OCI-LY1 (cell line): ENCODE measurements around the gene MMP23B.

Experiments
- H2AFZ ChIP-seq: fragments of 200-600 bp; sonication (generic), shearing (Covaris generic); 2 replicates; pipeline ENCODE4 v1.6.0; 2014; ENCODE audit warnings: antibody characterized with exemption, mild to moderate bottlenecking, low read length
- H3F3A ChIP-seq: fragments of 200-600 bp; sonication (generic), shearing (Covaris generic); 2 replicates; pipeline ENCODE4 v1.6.0; 2014; ENCODE audit warnings: mild to moderate bottlenecking, antibody characterized with exemption, low read length, moderate library complexity; ENCODE audit not compliant: insufficient read depth
- H3K27ac ChIP-seq: fragments of 200-600 bp; sonication (generic); 2 replicates; pipeline ENCODE4 v1.5.1; 2014; ENCODE audit warnings: low read length, mixed run types, mild to moderate bottlenecking, low read depth; ENCODE audit not compliant: poor library complexity, severe bottlenecking
- H3K27me3 ChIP-seq: fragments of 200-600 bp; sonication (generic); 2 replicates; pipeline ENCODE4 v1.6.0; 2014; ENCODE audit warnings: antibody characterized with exemption, mild to moderate bottlenecking, low read length, moderate library complexity; ENCODE audit not compliant: insufficient read depth
- H3K36me3 ChIP-seq: fragments of 200-600 bp; sonication (generic); 2 replicates; pipeline ENCODE4 v1.6.1; 2014; ENCODE audit warnings: mild to moderate bottlenecking, antibody characterized with exemption, low read length, moderate library complexity, mixed read lengths; ENCODE audit not compliant: insufficient read depth
- H3K4me1 ChIP-seq: fragments of 200-600 bp; sonication (generic); 2 replicates; pipeline ENCODE4 v1.5.1; 2014; ENCODE audit warnings: mild to moderate bottlenecking, low read length, moderate library complexity; ENCODE audit not compliant: insufficient read depth, severe bottlenecking
- H3K4me2 ChIP-seq: fragments of 200-600 bp; sonication (generic), shearing (Covaris generic); 2 replicates; pipeline ENCODE4 v1.6.1; 2014; ENCODE audit warnings: low read length
- H3K4me3 ChIP-seq: fragments of 200-600 bp; sonication (generic); 2 replicates; pipeline ENCODE4 v1.5.1; 2014; ENCODE audit warnings: low read length, low read depth, mild to moderate bottlenecking, mixed read lengths; ENCODE audit not compliant: poor library complexity, severe bottlenecking
- H3K79me2 ChIP-seq: fragments of 200-600 bp; shearing (Covaris generic); 2 replicates; pipeline ENCODE4 v1.6.1; 2016; ENCODE audit warnings: mixed run types, low read length, mixed read lengths; ENCODE audit not compliant: insufficient read depth
- H3K9ac ChIP-seq: fragments of 200-600 bp; sonication (generic), shearing (Covaris generic); 2 replicates; pipeline ENCODE4 v1.6.1; 2014; ENCODE audit warnings: mild to moderate bottlenecking, low read length, mixed read lengths
- H3K9me2 ChIP-seq: fragments of 200-600 bp; sonication (generic), shearing (Covaris generic); 2 replicates; pipeline ENCODE4 v1.6.1; 2014; ENCODE audit warnings: low read depth, mild to moderate bottlenecking, low read length, mixed read lengths
- H3K9me3 ChIP-seq: fragments of 200-600 bp; shearing (Covaris generic); 2 replicates; pipeline ENCODE4 v1.6.1; 2014; ENCODE audit warnings: low read length, mixed read lengths
- H4K20me1 ChIP-seq: fragments of 200-600 bp; sonication (generic), shearing (Covaris generic); 2 replicates; pipeline ENCODE4 v1.6.0; 2016; ENCODE audit warnings: mild to moderate bottlenecking, low read length; ENCODE audit not compliant: insufficient read depth
- EZH2 ChIP-seq: fragments of 200-600 bp; sonication (generic), shearing (Covaris generic); IDR thresholded peaks from 2 replicates; pipeline ENCODE4 v1.8.0; 2017; ENCODE audit warnings: borderline replicate concordance, mixed run types, mild to moderate bottlenecking, antibody characterized with exemption, low read length, moderate library complexity, mixed read lengths
- TF ChIP-seq, protein P1 (sequence below): fragments of 200-600 bp; sonication (generic), shearing (Covaris generic); IDR thresholded peaks from 2 replicates; pipeline ENCODE4 v1.5.1; 2017; ENCODE audit warnings: mild to moderate bottlenecking, antibody characterized with exemption, low read length, moderate library complexity, mixed read lengths

Gene MMP23B

DNA sequence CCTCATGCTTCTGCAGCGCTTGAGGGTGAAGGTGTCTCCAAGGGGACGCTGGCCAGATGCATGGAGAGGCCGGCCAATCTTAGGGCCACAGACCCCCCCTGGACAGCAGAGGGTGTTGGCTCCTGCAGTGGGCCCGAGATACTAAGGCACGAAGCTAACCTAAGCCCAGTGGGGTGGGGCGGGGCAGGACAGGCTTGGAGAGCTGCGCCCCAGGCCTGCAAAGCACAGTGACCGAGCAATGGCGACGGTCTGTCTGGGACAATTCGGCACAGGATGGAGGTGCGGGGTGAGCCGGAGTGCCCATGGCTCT is 33.3 kb upstream of the MMP23B start:
- TF ChIP-seq EZH2: no peak
- TF ChIP-seq, protein P1, sequence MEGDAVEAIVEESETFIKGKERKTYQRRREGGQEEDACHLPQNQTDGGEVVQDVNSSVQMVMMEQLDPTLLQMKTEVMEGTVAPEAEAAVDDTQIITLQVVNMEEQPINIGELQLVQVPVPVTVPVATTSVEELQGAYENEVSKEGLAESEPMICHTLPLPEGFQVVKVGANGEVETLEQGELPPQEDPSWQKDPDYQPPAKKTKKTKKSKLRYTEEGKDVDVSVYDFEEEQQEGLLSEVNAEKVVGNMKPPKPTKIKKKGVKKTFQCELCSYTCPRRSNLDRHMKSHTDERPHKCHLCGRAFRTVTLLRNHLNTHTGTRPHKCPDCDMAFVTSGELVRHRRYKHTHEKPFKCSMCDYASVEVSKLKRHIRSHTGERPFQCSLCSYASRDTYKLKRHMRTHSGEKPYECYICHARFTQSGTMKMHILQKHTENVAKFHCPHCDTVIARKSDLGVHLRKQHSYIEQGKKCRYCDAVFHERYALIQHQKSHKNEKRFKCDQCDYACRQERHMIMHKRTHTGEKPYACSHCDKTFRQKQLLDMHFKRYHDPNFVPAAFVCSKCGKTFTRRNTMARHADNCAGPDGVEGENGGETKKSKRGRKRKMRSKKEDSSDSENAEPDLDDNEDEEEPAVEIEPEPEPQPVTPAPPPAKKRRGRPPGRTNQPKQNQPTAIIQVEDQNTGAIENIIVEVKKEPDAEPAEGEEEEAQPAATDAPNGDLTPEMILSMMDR: no peak

DNA sequence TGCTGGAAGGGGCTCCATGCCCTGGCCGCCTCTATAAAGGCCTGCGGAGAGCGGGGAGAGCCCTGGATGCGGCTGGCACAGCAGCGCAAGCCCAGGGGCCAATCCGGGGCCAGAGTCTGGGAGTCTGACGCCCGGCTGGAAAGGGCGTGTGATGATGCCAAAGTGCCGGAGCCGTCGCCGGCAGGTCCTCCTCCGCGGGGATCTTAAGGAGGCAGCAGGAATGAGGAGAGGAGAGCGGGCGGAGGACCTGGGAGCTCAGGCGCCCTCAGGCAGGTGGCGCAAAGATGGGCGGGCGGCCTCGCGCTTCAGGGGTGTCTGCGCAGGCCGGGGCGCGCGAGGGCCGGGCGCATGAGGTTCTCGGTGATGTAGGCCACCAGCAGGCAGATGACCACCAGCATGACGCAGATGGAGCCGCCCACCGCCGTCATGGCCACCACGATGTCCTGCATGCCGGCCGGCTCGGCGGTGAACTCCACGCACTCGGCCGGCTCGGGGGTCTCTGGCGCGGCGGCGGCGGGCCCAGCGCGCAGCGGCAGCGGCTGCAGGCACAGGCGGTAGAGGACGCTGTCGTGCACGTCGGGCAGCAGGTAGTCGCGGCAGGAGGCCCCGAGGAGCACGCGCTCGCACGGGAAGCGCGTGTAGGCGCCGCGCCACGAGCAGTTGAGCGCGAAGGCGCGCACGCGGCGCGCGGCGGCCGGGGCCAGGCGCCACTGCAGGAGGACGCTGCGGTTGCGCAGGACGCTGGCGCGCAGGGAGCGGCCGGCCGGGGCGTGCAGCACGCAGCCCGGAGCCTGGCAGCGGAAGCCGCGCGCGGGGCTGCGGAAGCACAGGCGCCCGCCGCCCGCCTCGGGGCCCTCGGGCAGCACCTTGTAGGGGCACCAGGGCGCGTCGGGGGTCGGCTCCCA is 32.7 kb upstream of the MMP23B start:
- no peak for TF ChIP-seq EZH2
- TF ChIP-seq, protein P1: peak; percentile 6; the same call in 1 of the 2 replicates
- H3K27me3 ChIP-seq: peaks cover under 1% of the 10 kb centered on the region; the same call in 1 of the 2 replicates
- no peaks in the 10 kb centered on the region for H3F3A ChIP-seq
- H2AFZ ChIP-seq: no peak overlapping the region
- H3K79me2 ChIP-seq: no peaks in the 10 kb centered on the region
- no peak overlapping the region for H3K27ac ChIP-seq
- H3K4me2 ChIP-seq: no peak overlapping the region; the same call in 1 of the 2 replicates
- no peaks in the 10 kb centered on the region for H3K36me3 ChIP-seq
- no peak overlapping the region for H3K4me3 ChIP-seq
- H3K4me1 ChIP-seq: no peaks in the 10 kb centered on the region
- no peaks in the 10 kb centered on the region for H3K9me2 ChIP-seq
- no peaks in the 10 kb centered on the region for H4K20me1 ChIP-seq
- H3K9ac ChIP-seq: no peak overlapping the region
- H3K9me3 ChIP-seq: no peaks in the 10 kb centered on the region

More for the DNA sequence above, 33.3 kb upstream of the MMP23B start:
- no peaks in the 10 kb centered on the region for H3K36me3 ChIP-seq
- no peak overlapping the region for H3K9ac ChIP-seq
- H3K4me2 ChIP-seq: no peak overlapping the region
- no peaks in the 10 kb centered on the region for H3K9me2 ChIP-seq
- peaks cover 6% of the 10 kb centered on the region; the same call in 1 of the 2 replicates for H3K27me3 ChIP-seq
- H3K4me1 ChIP-seq: no peaks in the 10 kb centered on the region
- H3F3A ChIP-seq: no peaks in the 10 kb centered on the region
- no peak overlapping the region for H3K27ac ChIP-seq
- no peak overlapping the region for H2AFZ ChIP-seq
- H3K4me3 ChIP-seq: no peak overlapping the region
- H3K9me3 ChIP-seq: no peaks in the 10 kb centered on the region
- no peaks in the 10 kb centered on the region for H4K20me1 ChIP-seq
- H3K79me2 ChIP-seq: no peaks in the 10 kb centered on the region

DNA sequence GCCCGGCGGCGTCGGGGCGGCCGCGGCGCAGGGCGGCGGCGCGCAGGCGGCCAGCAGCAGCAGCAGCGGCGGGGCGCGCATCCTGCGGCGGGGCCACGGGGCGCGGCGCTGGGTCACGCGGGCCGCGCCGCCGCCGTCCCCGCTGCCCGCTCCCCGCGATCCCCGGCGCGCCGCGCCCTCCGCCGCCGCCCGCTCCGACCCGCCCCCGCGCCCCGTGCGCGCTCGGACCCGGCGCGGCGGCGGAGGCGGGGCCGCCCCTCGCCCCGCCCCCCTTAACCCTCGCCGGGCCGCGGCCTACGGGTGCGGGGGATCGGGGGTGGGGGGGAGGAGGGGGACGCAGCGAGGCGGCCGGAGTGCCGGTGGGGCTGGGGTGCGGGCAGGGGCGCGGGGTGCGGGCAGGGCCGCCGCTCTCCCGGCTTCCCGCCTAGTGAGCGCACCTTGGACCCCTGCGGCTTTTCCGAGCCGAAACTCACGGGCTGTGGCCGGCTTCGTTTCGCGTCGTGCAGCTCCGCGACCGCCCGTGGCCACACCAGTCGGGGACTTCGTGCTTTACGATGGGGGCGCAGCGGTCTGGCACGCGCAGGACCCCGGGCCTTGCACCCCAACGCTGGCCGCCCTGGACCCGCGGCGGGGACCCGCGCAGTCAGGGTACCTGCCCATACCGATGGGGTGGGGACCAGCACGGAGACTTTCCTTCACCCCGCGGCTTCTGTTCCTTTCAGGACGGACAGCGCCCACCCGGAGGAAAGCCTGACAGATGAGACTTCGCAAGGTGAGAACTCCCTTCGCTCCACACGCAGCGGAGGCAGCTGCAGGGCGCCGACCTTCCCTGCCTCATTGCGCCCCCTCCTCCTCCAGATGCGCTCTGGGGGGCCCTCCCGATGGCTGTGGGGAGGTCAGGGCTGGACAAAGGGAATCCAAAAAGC is 31.8 kb upstream of the MMP23B start, which contains the start of gene FNDC10:
Gene FNDC10, minus strand, starts transcription at position 201 of the 926 bp plus-strand sequence. Its CDS starts 120 bp downstream, at position 81.
- peak within 1 kb of the TSS; percentile 32; the same call in 1 of the 2 replicates for H3K4me2 ChIP-seq
- H3K9me3 ChIP-seq: no peaks in the 10 kb centered on the region
- no peaks in the 10 kb centered on the region for H4K20me1 ChIP-seq
- H3K36me3 ChIP-seq: no peaks in the 10 kb centered on the region
- no peaks in the 10 kb centered on the region for H3K79me2 ChIP-seq
- H3K9me2 ChIP-seq: no peaks in the 10 kb centered on the region
- no peaks in the 10 kb centered on the region for H3K27me3 ChIP-seq
- no peaks in the 10 kb centered on the region for H3F3A ChIP-seq
- no peak for TF ChIP-seq EZH2
- TF ChIP-seq, protein P1: no peak
- H3K4me3 ChIP-seq: no peak within 1 kb of the TSS
- H3K4me1 ChIP-seq: no peaks in the 10 kb centered on the region
- no peak within 1 kb of the TSS for H3K9ac ChIP-seq
- H3K27ac ChIP-seq: no peak within 1 kb of the TSS
- H2AFZ ChIP-seq: no peak within 1 kb of the TSS
